Activated CD4-positive, alpha-beta memory T cell treated with anti-CD3 and anti-CD28 coated beads for 36 hours (primary cell): Measurements from ENCODE around the gene TDRD7. TPM values are rescaled to one million over a fixed set of nuclear protein-coding genes. Genes with fewer than 3 reads are reported as not detected.
"Not testable (repeated sequence)": the region's sequence is repeated elsewhere in the genome, so short reads cannot be mapped to it uniquely, and the experiment has no call there.

Source experiments
- CTCF ChIA-PET: fragments of 350-600 bp; sonication (Branson Sonifier 250); formaldehyde crosslinking; loops from one replicate; lab custom pipeline; 2021; ENCODE audit warnings: antibody characterized with exemption, inconsistent platforms; lab: Charles Lee
- POLR2A ChIA-PET: fragments of 350-600 bp; sonication (Branson Sonifier 250); formaldehyde crosslinking; loops from one replicate; lab custom pipeline; 2021; ENCODE audit warnings: antibody characterized with exemption; lab: Charles Lee
- DNase-seq: peaks from one replicate; pipeline ENCODE4 v3.0.0-alpha.2; 2020
- H3K27ac Mint-ChIP-seq: one replicate; pipeline ENCODE4 v1.8.0; 2021; ENCODE audit warnings: mixed read lengths
- H3K27me3 Mint-ChIP-seq: one replicate; pipeline ENCODE4 v1.8.0; 2021; ENCODE audit warnings: mixed read lengths
- H3K36me3 Mint-ChIP-seq: one replicate; pipeline ENCODE4 v1.8.0; 2021; ENCODE audit warnings: mixed read lengths
- H3K4me1 Mint-ChIP-seq: one replicate; pipeline ENCODE4 v1.8.0; 2021; ENCODE audit warnings: low read depth, mixed read lengths
- H3K4me3 Mint-ChIP-seq: one replicate; pipeline ENCODE4 v1.8.0; 2021; ENCODE audit warnings: mild to moderate bottlenecking, mixed read lengths
- H3K9me3 Mint-ChIP-seq: one replicate; pipeline ENCODE4 v1.8.0; 2021; ENCODE audit warnings: mixed read lengths
- intact Hi-C: fragments of 100-400 bp; cut with micrococcal nuclease; formaldehyde crosslinking; loops from one replicate; pipeline ENCODE4 v1.15.1; 2023
- total RNA-seq, 2 experiments: library from RNA; stranded (reverse); gene quantifications; one replicate each; pipeline ENCODE4 v1.2.3, GENCODE V29; 2021

TDRD7 gene
- total RNA-seq, 2 experiments from 2014 or later = 12.3 to 12.5 TPM

DNA sequence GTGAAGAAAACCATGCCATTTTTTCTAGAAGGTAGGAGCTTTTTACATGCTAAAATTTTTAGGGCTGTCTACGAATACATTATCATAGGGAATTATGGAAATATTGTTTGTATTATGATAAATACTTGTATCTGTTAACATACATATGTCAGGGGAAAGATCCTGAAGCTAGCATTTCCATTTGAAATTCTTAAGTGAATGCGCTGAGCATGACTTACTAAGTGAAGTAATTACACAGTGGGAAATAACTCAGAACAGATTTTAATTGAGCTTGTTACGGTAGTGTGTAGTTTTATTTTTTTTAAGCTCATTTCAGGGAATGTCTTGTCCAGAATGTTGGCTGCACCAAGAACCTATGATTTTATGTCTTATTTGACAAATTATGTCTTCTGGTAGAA is 19.1 kb downstream of the TDRD7 start:
- CTCF ChIA-PET = interaction anchor here (1.1 kb wide), 1 partner anchor 167 kb away, joined by 3 read pairs; no protein-coding TSS in a partner anchor
- no peaks in the 10 kb centered on the region for H3K9me3 Mint-ChIP-seq
- no peak overlapping the region for H3K27ac Mint-ChIP-seq
- DNase-seq = no peak
- intact Hi-C loops = no loop called here
- H3K36me3 Mint-ChIP-seq = peaks cover 18% of the 10 kb centered on the region
- H3K4me1 Mint-ChIP-seq = peaks cover 5% of the 10 kb centered on the region
- H3K27me3 Mint-ChIP-seq = no peaks in the 10 kb centered on the region
- POLR2A ChIA-PET = no interaction called here
- H3K4me3 Mint-ChIP-seq = no peak overlapping the region

DNA sequence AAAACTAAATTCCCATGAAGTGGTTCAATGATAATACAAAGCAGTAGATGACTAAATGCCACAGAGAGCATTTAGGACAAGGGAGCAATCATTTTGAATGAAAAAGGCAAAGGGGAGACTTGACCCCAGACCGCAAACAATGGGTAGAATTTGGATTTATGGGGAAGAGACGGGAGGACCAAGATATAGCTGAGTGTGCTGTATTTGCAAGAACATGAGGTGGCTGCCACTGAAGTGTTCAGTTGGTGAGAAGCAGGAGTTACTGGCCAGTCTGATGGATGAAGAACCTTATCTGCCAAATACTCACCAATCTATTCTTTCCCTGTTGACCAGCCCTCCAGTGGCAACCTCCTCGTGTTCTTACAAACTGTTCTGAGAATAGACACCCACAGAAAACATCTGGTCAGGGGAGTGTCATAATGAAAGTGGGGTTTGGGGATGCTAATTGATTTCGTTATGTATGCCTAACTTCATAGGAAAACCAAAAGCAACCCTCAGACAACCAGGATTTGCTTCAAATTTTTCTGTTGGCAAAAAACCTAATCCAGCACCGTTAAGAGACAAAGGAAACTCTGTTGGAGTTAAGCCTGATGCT is 19.8 kb downstream of the TDRD7 start:
- Mint-ChIP-seq H3K4me1 (peaks cover 5% of the 10 kb centered on the region), H3K9me3 (no peaks in the 10 kb centered on the region), H3K4me3 (no peak overlapping the region), H3K27ac (no peak overlapping the region), H3K36me3 (peaks cover 18% of the 10 kb centered on the region), H3K27me3 (no peaks in the 10 kb centered on the region)
- DNase-seq = no peak
- intact Hi-C loops = no loop called here
- POLR2A ChIA-PET = no interaction called here
- CTCF ChIA-PET = no interaction called here

DNA sequence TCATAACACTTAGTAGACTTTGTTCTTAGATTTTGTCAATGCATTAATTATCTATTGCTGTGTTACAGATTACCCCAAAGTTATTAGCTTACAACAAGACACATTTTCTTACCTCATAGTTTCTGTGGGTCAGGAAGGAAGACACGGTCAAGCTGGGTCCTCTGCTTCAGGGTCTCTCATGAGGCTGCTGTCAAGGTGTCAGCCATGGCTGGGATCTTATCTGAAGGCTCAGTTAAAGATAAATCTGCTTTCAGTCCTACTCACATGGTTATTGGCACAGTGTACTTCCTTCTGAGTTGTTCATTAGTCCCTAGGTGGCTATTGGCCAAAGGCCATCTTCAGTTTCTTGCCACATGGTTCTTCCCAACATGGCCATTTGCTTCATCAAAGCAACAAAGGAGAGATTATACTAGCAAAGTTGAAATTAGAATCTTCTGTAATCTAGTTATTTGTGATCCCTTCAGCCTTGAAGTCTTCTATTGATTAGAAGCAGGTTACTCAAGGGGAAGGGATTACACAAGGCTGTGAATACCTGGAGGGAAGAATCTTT is 25.2 kb downstream of the TDRD7 start:
- Mint-ChIP-seq H3K4me3 (no peak overlapping the region), H3K27ac (no peak overlapping the region), H3K36me3 (peaks cover 12% of the 10 kb centered on the region), H3K4me1 (no peaks in the 10 kb centered on the region), H3K27me3 (no peaks in the 10 kb centered on the region), H3K9me3 (no peaks in the 10 kb centered on the region)
- POLR2A ChIA-PET = no interaction called here
- intact Hi-C loops = no loop called here
- DNase-seq = no peak
- CTCF ChIA-PET = interaction anchor here (1.4 kb wide), 1 partner anchor 162 kb away, joined by 4 read pairs; no protein-coding TSS in a partner anchor

DNA sequence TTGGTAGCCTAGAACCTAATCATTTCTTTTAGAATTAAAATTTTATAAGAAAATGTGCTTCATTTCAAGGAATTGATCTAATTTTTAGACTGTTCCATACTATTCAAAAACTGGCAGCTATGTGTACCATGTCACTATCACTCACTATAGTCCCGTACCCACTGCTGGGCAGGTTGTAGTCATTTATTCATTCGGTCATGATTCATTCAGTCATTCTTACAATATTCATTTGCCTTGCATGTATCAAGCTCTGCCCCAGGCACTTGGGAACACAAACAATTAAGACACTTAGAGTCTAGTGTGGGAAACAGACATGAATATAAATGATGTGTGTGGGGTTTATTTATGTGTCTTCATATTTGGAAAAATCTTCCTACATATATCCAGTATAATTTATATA is 26.4 kb downstream of the TDRD7 start:
- Mint-ChIP-seq H3K36me3 (peaks cover 8% of the 10 kb centered on the region), H3K27me3 (no peaks in the 10 kb centered on the region)
- intact Hi-C loops = no loop called here

DNA sequence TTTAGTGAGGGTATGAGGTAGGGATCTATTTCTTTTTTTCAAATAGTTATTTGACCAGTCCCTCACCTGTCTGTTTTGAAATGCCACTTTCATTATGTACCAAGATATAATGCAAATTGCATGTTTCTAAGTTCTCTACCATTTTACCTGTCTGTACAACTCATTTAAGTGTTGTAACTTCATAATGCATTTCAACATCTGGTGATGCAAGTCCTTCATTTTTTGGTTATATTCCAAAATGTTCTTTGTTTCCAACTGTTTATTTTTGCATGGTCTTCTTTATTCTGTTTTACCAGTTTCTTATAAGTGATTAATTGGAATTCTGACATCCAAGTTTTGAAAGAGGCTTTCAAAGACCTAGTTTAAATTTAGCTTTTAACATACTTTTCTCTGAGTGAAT is 26.8 kb downstream of the TDRD7 start:
- H3K4me1 Mint-ChIP-seq = no peaks in the 10 kb centered on the region
- no peak for DNase-seq
- no peaks in the 10 kb centered on the region for H3K27me3 Mint-ChIP-seq
- H3K36me3 Mint-ChIP-seq = peaks cover 6% of the 10 kb centered on the region
- intact Hi-C loops = no loop called here
- H3K4me3 Mint-ChIP-seq = no peak overlapping the region
- H3K27ac Mint-ChIP-seq = no peak overlapping the region
- POLR2A ChIA-PET = no interaction called here
- CTCF ChIA-PET = no interaction called here
- H3K9me3 Mint-ChIP-seq = no peaks in the 10 kb centered on the region

More for the DNA sequence above, 26.4 kb downstream of the TDRD7 start:
- CTCF ChIA-PET = no interaction called here
- Mint-ChIP-seq H3K4me3 (no peak overlapping the region), H3K4me1 (no peaks in the 10 kb centered on the region), H3K9me3 (no peaks in the 10 kb centered on the region), H3K27ac (no peak overlapping the region)
- no peak for DNase-seq
- POLR2A ChIA-PET = no interaction called here

DNA sequence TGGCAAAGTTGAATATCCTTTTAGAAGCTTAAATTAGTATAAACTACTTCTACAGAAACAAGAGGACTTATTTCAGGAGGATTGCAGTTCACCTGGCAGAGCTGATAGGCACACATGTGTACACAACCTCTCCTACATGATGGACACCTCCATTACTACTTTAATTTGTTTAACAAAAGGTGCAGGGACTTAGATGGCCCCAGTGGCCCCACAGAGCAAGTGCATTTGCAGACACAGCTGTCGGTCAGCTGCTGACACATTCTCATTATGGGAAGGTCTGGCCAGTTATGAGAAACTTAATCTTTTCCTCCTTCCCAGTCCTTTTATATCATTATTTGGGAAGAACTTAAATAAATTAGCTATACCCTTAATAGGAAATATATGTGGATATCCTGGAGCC is 28.3 kb downstream of the TDRD7 start:
- Mint-ChIP-seq H3K4me3 (no peak overlapping the region), H3K4me1 (no peaks in the 10 kb centered on the region), H3K27ac (no peak overlapping the region), H3K36me3 (peaks cover 4% of the 10 kb centered on the region), H3K27me3 (no peaks in the 10 kb centered on the region), H3K9me3 (no peaks in the 10 kb centered on the region)
- ChIA-PET CTCF (interaction anchor here (1.1 to 1.4 kb wide), 2 partner anchors 28 to 158 kb away, joined by 3 to 5 read pairs; partner anchors contain the start of gene TDRD7), POLR2A (no interaction called here)
- intact Hi-C loops = no loop called here
- no peak for DNase-seq

DNA sequence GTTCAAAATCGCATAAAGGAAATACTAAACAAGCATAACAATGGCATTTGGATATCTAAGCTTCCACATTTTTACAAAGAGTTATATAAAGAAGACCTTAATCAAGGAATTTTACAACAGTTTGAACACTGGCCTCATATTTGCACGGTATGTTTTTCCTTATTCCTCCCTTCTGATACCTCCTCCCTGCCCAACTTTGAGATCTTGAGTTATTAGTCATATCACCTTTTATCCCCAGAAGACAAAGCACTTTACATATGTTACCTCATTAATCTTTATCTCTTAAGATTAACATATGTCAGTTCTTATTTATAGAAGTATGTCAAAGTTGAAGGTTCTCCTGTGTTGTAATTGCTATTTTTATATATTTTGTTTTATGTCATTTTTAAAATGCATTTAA is 29.8 kb downstream of the TDRD7 start:
- H3K4me1 Mint-ChIP-seq = no peaks in the 10 kb centered on the region
- H3K4me3 Mint-ChIP-seq = no peak overlapping the region
- ChIA-PET POLR2A (no interaction called here), CTCF (interaction anchor here (1.7 kb wide), 1 partner anchor 27 kb away, joined by 8 read pairs; no protein-coding TSS in a partner anchor)
- peaks cover 4% of the 10 kb centered on the region for H3K36me3 Mint-ChIP-seq
- DNase-seq = no peak
- H3K9me3 Mint-ChIP-seq = no peaks in the 10 kb centered on the region
- no peak overlapping the region for H3K27ac Mint-ChIP-seq
- H3K27me3 Mint-ChIP-seq = no peaks in the 10 kb centered on the region
- intact Hi-C loops = no loop called here

DNA sequence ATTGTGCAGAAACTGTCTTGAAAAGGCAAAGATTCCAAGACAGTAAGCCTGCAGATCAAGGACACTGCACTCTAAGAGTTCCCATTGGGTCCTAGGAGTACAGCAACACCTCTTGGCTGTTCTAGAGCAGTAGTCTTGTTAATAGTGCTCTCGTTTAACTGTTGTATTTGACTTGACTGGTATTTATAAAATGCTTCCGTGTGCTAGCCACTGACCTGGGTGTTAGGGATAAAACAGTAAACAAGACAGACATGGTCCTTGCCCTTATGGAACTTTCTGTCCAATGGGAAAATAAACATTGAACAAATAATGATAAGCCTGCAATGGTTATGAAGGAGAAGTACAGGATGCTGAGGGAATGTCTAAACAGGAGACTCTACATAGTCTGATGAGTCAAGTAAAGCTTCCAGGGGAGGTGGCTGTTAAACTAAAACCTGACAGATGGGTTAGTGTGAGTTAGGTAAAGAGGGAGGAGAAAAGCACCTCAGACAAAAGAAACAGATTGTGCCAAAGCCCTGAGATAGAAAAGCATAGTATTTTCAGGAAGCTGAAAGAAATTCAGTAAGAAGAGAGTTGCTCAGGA is 33.3 kb downstream of the TDRD7 start:
- intact Hi-C loops = no loop called here
- Mint-ChIP-seq H3K4me1 (no peaks in the 10 kb centered on the region), H3K27me3 (no peaks in the 10 kb centered on the region), H3K4me3 (no peak overlapping the region), H3K27ac (no peak overlapping the region), H3K9me3 (no peaks in the 10 kb centered on the region), H3K36me3 (no peaks in the 10 kb centered on the region)
- DNase-seq = no peak
- CTCF ChIA-PET = no interaction called here
- POLR2A ChIA-PET = no interaction called here

DNA sequence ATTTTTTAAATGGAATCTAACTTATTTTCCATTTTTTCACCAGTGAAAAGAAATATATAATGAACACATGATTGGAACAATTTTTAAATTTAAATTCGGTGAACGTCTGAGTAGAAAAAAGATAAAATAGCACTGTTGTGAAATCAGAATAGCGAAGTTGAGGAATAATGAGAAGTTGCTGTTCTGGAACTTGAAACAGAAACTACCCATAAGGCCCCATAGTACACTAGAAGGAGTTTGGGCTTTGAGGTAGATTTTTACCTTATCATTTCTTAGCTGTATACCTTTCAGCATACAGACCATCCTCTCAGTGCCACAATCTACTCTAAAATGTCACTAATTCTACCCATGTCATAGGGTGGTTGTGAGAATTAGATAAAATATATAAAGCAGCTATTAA is 35.1 kb downstream of the TDRD7 start:
- intact Hi-C loops = no loop called here
- H3K27ac Mint-ChIP-seq = no peak overlapping the region
- ChIA-PET POLR2A (no interaction called here), CTCF (interaction anchor here (1.0 to 1.4 kb wide), 2 partner anchors 22 to 151 kb away, joined by 3 read pairs; no protein-coding TSS in a partner anchor)
- H3K9me3 Mint-ChIP-seq = no peaks in the 10 kb centered on the region
- no peaks in the 10 kb centered on the region for H3K27me3 Mint-ChIP-seq
- H3K36me3 Mint-ChIP-seq = peaks cover 5% of the 10 kb centered on the region
- H3K4me1 Mint-ChIP-seq = no peaks in the 10 kb centered on the region
- DNase-seq = no peak
- no peak overlapping the region for H3K4me3 Mint-ChIP-seq

DNA sequence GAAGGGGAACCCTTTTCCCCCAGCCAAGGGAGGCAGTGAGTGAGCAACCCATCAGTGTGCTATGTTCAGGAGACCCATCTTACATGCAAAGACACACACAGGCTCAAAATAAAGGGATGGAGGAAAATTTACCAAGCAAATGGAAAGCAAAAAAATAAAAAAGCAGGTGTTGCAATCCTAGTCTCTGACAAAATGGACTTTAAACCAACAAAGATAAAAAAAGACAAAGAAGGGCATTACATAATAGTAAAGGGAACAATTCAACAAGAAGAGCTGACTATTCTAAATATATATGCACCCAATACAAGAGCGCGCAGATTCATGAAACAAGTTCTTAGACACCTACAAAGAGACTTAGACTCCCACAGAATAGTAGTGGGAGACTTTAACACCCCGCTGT is 41.7 kb downstream of the TDRD7 start:
- H3K9me3 Mint-ChIP-seq, H3K4me3 Mint-ChIP-seq, H3K4me1 Mint-ChIP-seq, DNase-seq, intact Hi-C loops, CTCF ChIA-PET, POLR2A ChIA-PET, H3K27ac Mint-ChIP-seq, H3K27me3 Mint-ChIP-seq: not testable (repeated sequence)
- H3K36me3 Mint-ChIP-seq = peaks cover 15% of the 10 kb centered on the region

DNA sequence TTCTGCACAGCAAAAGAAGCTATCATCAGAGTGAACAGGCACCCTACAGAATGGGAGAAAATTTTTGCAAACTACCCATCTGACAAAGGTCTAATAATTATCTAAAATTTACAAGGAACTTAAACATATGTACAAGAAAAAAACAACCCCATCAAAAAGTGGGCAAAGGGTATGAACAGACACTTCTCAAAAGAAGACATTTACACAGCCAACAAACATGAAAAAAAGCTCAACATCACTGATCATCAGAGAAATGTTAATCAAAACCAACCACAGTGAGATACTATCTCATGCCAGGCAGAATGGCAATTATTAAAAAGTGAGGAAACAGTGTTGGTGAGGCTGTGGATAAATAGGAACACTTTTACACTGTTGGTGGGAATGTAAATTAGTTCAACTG is 44.9 kb downstream of the TDRD7 start:
- H3K9me3 Mint-ChIP-seq, CTCF ChIA-PET, H3K4me1 Mint-ChIP-seq: not testable (repeated sequence)

DNA sequence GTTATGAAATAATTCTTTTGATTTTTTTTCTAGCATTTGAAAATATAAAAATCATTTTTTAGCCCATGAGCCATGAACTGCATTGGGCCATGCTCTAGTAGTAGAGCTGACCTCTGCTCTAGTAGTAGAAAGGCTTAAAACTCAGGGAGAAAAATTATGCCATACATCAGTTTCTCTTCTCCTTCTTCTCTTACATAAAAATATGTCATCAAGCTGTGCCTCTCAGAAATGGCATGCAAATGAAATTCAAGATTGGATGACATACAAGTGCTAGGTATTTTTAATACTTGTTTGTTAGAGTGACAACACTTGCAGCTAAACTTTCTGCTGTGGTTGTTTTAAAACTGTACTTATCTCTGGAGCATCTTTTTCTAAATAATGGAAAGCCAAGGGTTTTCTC is 47.4 kb downstream of the TDRD7 start:
- CTCF ChIA-PET = interaction anchor here (0.6 to 1.9 kb wide), 3 partner anchors 9 to 157 kb away, joined by 3 to 5 read pairs (median 4); no protein-coding TSS in a partner anchor
- H3K27ac Mint-ChIP-seq = no peak overlapping the region
- H3K36me3 Mint-ChIP-seq = peaks cover 6% of the 10 kb centered on the region
- no peak overlapping the region for H3K4me3 Mint-ChIP-seq
- no peaks in the 10 kb centered on the region for H3K4me1 Mint-ChIP-seq
- intact Hi-C loops = no loop called here
- no peaks in the 10 kb centered on the region for H3K9me3 Mint-ChIP-seq
- no peaks in the 10 kb centered on the region for H3K27me3 Mint-ChIP-seq
- POLR2A ChIA-PET = no interaction called here
- no peak for DNase-seq

More for the DNA sequence above, 44.9 kb downstream of the TDRD7 start:
- peaks cover 16% of the 10 kb centered on the region for H3K36me3 Mint-ChIP-seq
- H3K4me3 Mint-ChIP-seq, H3K27me3 Mint-ChIP-seq, DNase-seq, intact Hi-C loops, POLR2A ChIA-PET, H3K27ac Mint-ChIP-seq: not testable (repeated sequence)
